Measurements from ENCODE around the gene FRY.

FRY gene

GRCh38 chr13:32016631-32017030 is 14.9 kb upstream of the FRY start:
- TF ChIP-seq CTCF (IDR thresholded peaks at IDR 0.05): no peak
- peak overlapping the region in 1 of 2 donors; percentile 46 for H3K27ac ChIP-seq
- no peak for DNase-seq (ENCODE audit: low spot score)
- no peak overlapping the region for H3K4me3 ChIP-seq

- Histone ChIP-seq H3K4me3 (no peak overlapping the region), H3K27ac (no peak overlapping the region)
- TF ChIP-seq CTCF (IDR thresholded peaks at IDR 0.05): no peak
- DNase-seq (ENCODE audit: low spot score): no peak
Observed at GRCh38 chr13:32017474-32017873, 14.1 kb upstream of the FRY start.

- Histone ChIP-seq H3K27ac (no peak overlapping the region), H3K4me3 (no peak overlapping the region)
- peak; percentile 58 for TF ChIP-seq CTCF (IDR thresholded peaks at IDR 0.05)
- no peak for DNase-seq (ENCODE audit: low spot score)
Observed at GRCh38 chr13:32019612-32020233, 11.9 kb upstream of the FRY start.

GRCh38 chr13:32021785-32022184 is 9.8 kb upstream of the FRY start:
- DNase-seq (ENCODE audit: low spot score): no peak
- Histone ChIP-seq H3K27ac (peak overlapping the region in 1 of 2 donors; percentile 63), H3K4me3 (no peak overlapping the region)
- no peak for TF ChIP-seq CTCF (IDR thresholded peaks at IDR 0.05)

GRCh38 chr13:32022311-32022710 is 9.3 kb upstream of the FRY start:
- Histone ChIP-seq H3K4me3 (no peak overlapping the region), H3K27ac (peak overlapping the region; percentile 4 to 63)
- DNase-seq (ENCODE audit: low spot score): no peak
- TF ChIP-seq CTCF (IDR thresholded peaks at IDR 0.05): no peak

- no peak overlapping the region for H3K27ac ChIP-seq
- DNase-seq (ENCODE audit: low spot score): no peak
- no peak for TF ChIP-seq CTCF (IDR thresholded peaks at IDR 0.05)
- no peak overlapping the region for H3K4me3 ChIP-seq
Observed at GRCh38 chr13:32023096-32023495, 8.5 kb upstream of the FRY start.

GRCh38 chr13:32023698-32024097 is 7.9 kb upstream of the FRY start:
- Histone ChIP-seq H3K4me3 (no peak overlapping the region), H3K27ac (no peak overlapping the region)
- DNase-seq (ENCODE audit: low spot score): no peak
- TF ChIP-seq CTCF (IDR thresholded peaks at IDR 0.05): no peak
